ENCODE data around the gene GPN3. TPM values are rescaled to one million over a fixed set of nuclear protein-coding genes. Genes with fewer than 3 reads are reported as not detected.
"Not testable (repeated sequence)": the region's sequence is repeated elsewhere in the genome, so short reads cannot be mapped to it uniquely, and the experiment has no call there.

The GPN3 gene
- total RNA-seq, 4 donors from 2014 or later, result 18.5 to 39.0 (median 25.9) TPM

GRCh38 chr12:110465024-110465423 is 3.0 kb downstream of the GPN3 start:
- H3K27ac ChIP-seq (replicated peaks in 1 of 4), result no peak overlapping the region
- no peak for DNase-seq (ENCODE audit: extremely low spot score)
- no peaks in the 10 kb centered on the region for H3K9me3 ChIP-seq
- no peak for TF ChIP-seq POLR2AphosphoS5 (IDR thresholded peaks at IDR 0.05)
- TF ChIP-seq EP300 (IDR thresholded peaks at IDR 0.05), result no peak
- no peak for TF ChIP-seq POLR2A (IDR thresholded peaks at IDR 0.05; ENCODE audit: low read depth)
- TF ChIP-seq CTCF (IDR thresholded peaks at IDR 0.05), result no peak
- 80% methylated on average over 1 of the region's 2 CpGs for WGBS
- H3K27me3 ChIP-seq, result no peaks in the 10 kb centered on the region
- intact Hi-C loops (cut with DNase I), result loop anchor here (5.0 kb wide), 1 partner anchor 137 kb away; no protein-coding TSS in a partner anchor
- H3K4me3 ChIP-seq, result no peak overlapping the region
- peaks cover 7 to 53% (median 47%) of the 10 kb centered on the region in 4 donors for H3K36me3 ChIP-seq
- H3K4me1 ChIP-seq, result peaks cover 16 to 35% (median 27%) of the 10 kb centered on the region in 4 donors

- intact Hi-C loops (cut with DNase I); H3K27me3 ChIP-seq; H3K9me3 ChIP-seq; H3K4me3 ChIP-seq; H3K4me1 ChIP-seq; DNase-seq (ENCODE audit: extremely low spot score); H3K27ac ChIP-seq (replicated peaks in 1 of 4): not testable (repeated sequence)
- 88% methylated on average over 5 of the region's 5 CpGs for WGBS
- peaks cover 19 to 92% (median 75%) of the 10 kb centered on the region in 4 donors for H3K36me3 ChIP-seq
Observed at GRCh38 chr12:110461189-110461588, 6.9 kb downstream of the GPN3 start.

GRCh38 chr12:110458756-110459155 is 9.3 kb downstream of the GPN3 start:
- H3K27me3 ChIP-seq, result no peaks in the 10 kb centered on the region
- no peaks in the 10 kb centered on the region for H3K4me1 ChIP-seq
- intact Hi-C loops (cut with DNase I), result loop anchor here (10.0 kb wide), 3 partner anchors 236 to 426 kb away; no protein-coding TSS in a partner anchor
- H3K27ac ChIP-seq (replicated peaks in 1 of 4), result no peak overlapping the region
- no peak for DNase-seq (ENCODE audit: extremely low spot score)
- peaks cover 20 to 100% (median 79%) of the 10 kb centered on the region in 4 donors for H3K36me3 ChIP-seq
- H3K4me3 ChIP-seq, result no peak overlapping the region
- H3K9me3 ChIP-seq, result no peaks in the 10 kb centered on the region
- TF ChIP-seq POLR2A (IDR thresholded peaks at IDR 0.05; ENCODE audit: low read depth), result no peak
- 94% methylated on average over 4 of the region's 4 CpGs for WGBS

- WGBS, result 89% methylated on average over 4 of the region's 4 CpGs
- TF ChIP-seq POLR2A (IDR thresholded peaks at IDR 0.05; ENCODE audit: low read depth) (no peak), POLR2AphosphoS5 (IDR thresholded peaks at IDR 0.05) (no peak), CTCF (IDR thresholded peaks at IDR 0.05) (no peak), EP300 (IDR thresholded peaks at IDR 0.05) (no peak)
- no peaks in the 10 kb centered on the region for H3K9me3 ChIP-seq
- no peak overlapping the region for H3K27ac ChIP-seq (replicated peaks in 1 of 4)
- H3K36me3 ChIP-seq, result peaks cover 26 to 69% (median 45%) of the 10 kb centered on the region in 4 donors
- no peak for DNase-seq (ENCODE audit: extremely low spot score)
- no peak overlapping the region for H3K4me3 ChIP-seq
- peaks cover 7 to 14% (median 12%) of the 10 kb centered on the region in 4 donors for H3K4me1 ChIP-seq
- intact Hi-C loops (cut with DNase I), result loop anchor here (5.0 to 10.0 kb wide), 4 partner anchors 159 to 431 kb away; partner anchors contain the start of gene TCTN1
- H3K27me3 ChIP-seq, result no peaks in the 10 kb centered on the region
Observed at GRCh38 chr12:110453569-110454296, 14.3 kb downstream of the GPN3 start.

- Histone ChIP-seq H3K4me3 (no peak overlapping the region), H3K4me1 (peaks cover 16 to 31% (median 28%) of the 10 kb centered on the region in 4 donors), H3K36me3 (peaks cover 14 to 45% (median 30%) of the 10 kb centered on the region in 4 donors), H3K27ac (replicated peaks in 1 of 4) (peak overlapping the region in 3 of 4 donors; percentile 80 to 98 (median 92)), H3K27me3 (no peaks in the 10 kb centered on the region), H3K9me3 (no peaks in the 10 kb centered on the region)
- WGBS, result 81% methylated on average over 1 of the region's 1 CpG
- intact Hi-C loops (cut with DNase I), result loop anchor here (5.0 to 10.0 kb wide), 4 partner anchors 161 to 434 kb away; partner anchors contain the start of gene TCTN1
- TF ChIP-seq POLR2A (IDR thresholded peaks at IDR 0.05; ENCODE audit: low read depth) (no peak), CTCF (IDR thresholded peaks at IDR 0.05) (no peak), POLR2AphosphoS5 (IDR thresholded peaks at IDR 0.05) (no peak), EP300 (IDR thresholded peaks at IDR 0.05) (no peak)
- DNase-seq (ENCODE audit: extremely low spot score), result no peak
Observed at GRCh38 chr12:110451263-110451662, 16.8 kb downstream of the GPN3 start.

All from esophagus muscularis mucosa (tissue), 4 donors.